SK-N-SH treated with all-trans-retinoic acid at 6 μM for 48 hours (cell line): ENCODE data around the gene THBS3.

Source experiments
- OSR1 ChIP-seq: fragments of 250-450 bp; sonication (Bioruptor Pico); IDR thresholded peaks from 2 replicates; pipeline ENCODE4 v1.8.0; 2022; ENCODE audit warnings: moderate library complexity, mild to moderate bottlenecking, inconsistent platforms
- PATZ1 ChIP-seq: fragments of 250-450 bp; sonication (Bioruptor Pico); IDR thresholded peaks from 2 replicates; pipeline ENCODE4 v1.8.0; 2020; ENCODE audit warnings: mild to moderate bottlenecking, moderate library complexity, borderline replicate concordance
- PPARA ChIP-seq: fragments of 250-450 bp; sonication (Bioruptor Pico); IDR thresholded peaks from 2 replicates; pipeline ENCODE4 v1.5.0; 2020; ENCODE audit warnings: mild to moderate bottlenecking, borderline replicate concordance
- RARB ChIP-seq: fragments of 250-450 bp; sonication (Bioruptor Pico); IDR thresholded peaks from 2 replicates; pipeline ENCODE4 v1.8.0; 2021; ENCODE audit warnings: mild to moderate bottlenecking, moderate library complexity
- ZFP30 ChIP-seq: fragments of 450-650 bp; formaldehyde crosslinking; IDR thresholded peaks from 2 replicates; pipeline ENCODE4 v1.5.0; 2022; ENCODE audit warnings: mild to moderate bottlenecking, moderate library complexity
- ZNF565 ChIP-seq: fragments of 450-650 bp; formaldehyde crosslinking; conservative IDR thresholded peaks from 2 replicates; pipeline ENCODE4 v1.5.0; 2020; ENCODE audit warnings: low read depth, mild to moderate bottlenecking, moderate library complexity
- ZNF8 ChIP-seq: fragments of 450-650 bp; formaldehyde crosslinking; IDR thresholded peaks from 2 replicates; pipeline ENCODE4 v1.5.0; 2020; ENCODE audit warnings: mild to moderate bottlenecking, moderate library complexity
- TF ChIP-seq, protein P1 (sequence below): fragments of 250-450 bp; sonication (Bioruptor Pico); IDR thresholded peaks from 2 replicates; pipeline ENCODE4 v1.5.0; 2020; ENCODE audit warnings: mild to moderate bottlenecking, moderate library complexity
- TF ChIP-seq, protein P2 (sequence below): fragments of 250-450 bp; sonication (Bioruptor Pico); IDR thresholded peaks from 2 replicates; pipeline ENCODE4 v1.5.1; 2020; ENCODE audit warnings: low read depth, mild to moderate bottlenecking, moderate library complexity

- TF ChIP-seq ZNF565 (CRISPR knock-in tag), result no peak
- TF ChIP-seq PPARA (CRISPR knock-in tag), result no peak
- TF ChIP-seq, protein P1, sequence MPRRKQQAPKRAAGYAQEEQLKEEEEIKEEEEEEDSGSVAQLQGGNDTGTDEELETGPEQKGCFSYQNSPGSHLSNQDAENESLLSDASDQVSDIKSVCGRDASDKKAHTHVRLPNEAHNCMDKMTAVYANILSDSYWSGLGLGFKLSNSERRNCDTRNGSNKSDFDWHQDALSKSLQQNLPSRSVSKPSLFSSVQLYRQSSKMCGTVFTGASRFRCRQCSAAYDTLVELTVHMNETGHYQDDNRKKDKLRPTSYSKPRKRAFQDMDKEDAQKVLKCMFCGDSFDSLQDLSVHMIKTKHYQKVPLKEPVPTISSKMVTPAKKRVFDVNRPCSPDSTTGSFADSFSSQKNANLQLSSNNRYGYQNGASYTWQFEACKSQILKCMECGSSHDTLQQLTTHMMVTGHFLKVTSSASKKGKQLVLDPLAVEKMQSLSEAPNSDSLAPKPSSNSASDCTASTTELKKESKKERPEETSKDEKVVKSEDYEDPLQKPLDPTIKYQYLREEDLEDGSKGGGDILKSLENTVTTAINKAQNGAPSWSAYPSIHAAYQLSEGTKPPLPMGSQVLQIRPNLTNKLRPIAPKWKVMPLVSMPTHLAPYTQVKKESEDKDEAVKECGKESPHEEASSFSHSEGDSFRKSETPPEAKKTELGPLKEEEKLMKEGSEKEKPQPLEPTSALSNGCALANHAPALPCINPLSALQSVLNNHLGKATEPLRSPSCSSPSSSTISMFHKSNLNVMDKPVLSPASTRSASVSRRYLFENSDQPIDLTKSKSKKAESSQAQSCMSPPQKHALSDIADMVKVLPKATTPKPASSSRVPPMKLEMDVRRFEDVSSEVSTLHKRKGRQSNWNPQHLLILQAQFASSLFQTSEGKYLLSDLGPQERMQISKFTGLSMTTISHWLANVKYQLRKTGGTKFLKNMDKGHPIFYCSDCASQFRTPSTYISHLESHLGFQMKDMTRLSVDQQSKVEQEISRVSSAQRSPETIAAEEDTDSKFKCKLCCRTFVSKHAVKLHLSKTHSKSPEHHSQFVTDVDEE, result 0 out of 2 replicates have a peak, but pooled peaks have one; percentile 33
- no peak for TF ChIP-seq RARB (CRISPR knock-in tag)
- no peak for TF ChIP-seq ZFP30 (CRISPR knock-in tag)
- TF ChIP-seq OSR1 (CRISPR knock-in tag), result no peak
- no peak for TF ChIP-seq PATZ1 (CRISPR knock-in tag)
- TF ChIP-seq, protein P2, sequence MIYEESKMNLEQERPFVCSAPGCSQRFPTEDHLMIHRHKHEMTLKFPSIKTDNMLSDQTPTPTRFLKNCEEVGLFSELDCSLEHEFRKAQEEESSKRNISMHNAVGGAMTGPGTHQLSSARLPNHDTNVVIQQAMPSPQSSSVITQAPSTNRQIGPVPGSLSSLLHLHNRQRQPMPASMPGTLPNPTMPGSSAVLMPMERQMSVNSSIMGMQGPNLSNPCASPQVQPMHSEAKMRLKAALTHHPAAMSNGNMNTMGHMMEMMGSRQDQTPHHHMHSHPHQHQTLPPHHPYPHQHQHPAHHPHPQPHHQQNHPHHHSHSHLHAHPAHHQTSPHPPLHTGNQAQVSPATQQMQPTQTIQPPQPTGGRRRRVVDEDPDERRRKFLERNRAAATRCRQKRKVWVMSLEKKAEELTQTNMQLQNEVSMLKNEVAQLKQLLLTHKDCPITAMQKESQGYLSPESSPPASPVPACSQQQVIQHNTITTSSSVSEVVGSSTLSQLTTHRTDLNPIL (CRISPR knock-in tag), result no peak
- TF ChIP-seq ZNF8 (CRISPR knock-in tag), result no peak
Observed at GRCh38 chr1:155167166-155168104, 40.3 kb downstream of the THBS3 start.
